A549 (cell line): ENCODE results near the gene HTRA3. TPM values are rescaled to one million over a fixed set of nuclear protein-coding genes. Genes with fewer than 3 reads are reported as not detected.

Experiments used
- ATAC-seq, 2 experiments: fragments of 200-7000 bp in 1 of 2; fragments of >200 bp in 1 of 2; cut with Nextera tagmentation in 1 of 2; cut with Tn5 transposase in 1 of 2; 3 replicates each; pipeline versions ENCODE4 v1.8.0 to v1.9.1; 2018 to 2020; ENCODE audit warnings: mild to moderate bottlenecking in 1 of 2, moderate library complexity in 1 of 2
- CTCF ChIA-PET: fragments of 300-600 bp; sonication (Branson Sonifier 250); formaldehyde crosslinking; extraction: SDS; loops from one replicate; lab custom pipeline; 2021; ENCODE audit warnings: antibody characterized with exemption, inconsistent platforms; lab: Yijun Ruan, JAX
- POLR2A ChIA-PET: fragments of 350-600 bp; formaldehyde crosslinking; extraction: SDS; loops from one replicate; lab custom pipeline; 2021; ENCODE audit warnings: antibody characterized with exemption, inconsistent platforms; lab: Yijun Ruan, JAX
- DNase-seq, 2 experiments: peaks; one replicate each; pipeline versions ENCODE4 v3.0.0 to v3.0.0-alpha.2; 2011 to 2016; ENCODE audit warnings: low read depth in 1 of 2, low spot score in 1 of 2
- FAIRE-seq: peaks from 2 replicates; lab custom pipeline; 2011; peaks lifted over from hg19 to GRCh38; lab: Jason Lieb, UNC
- H3K27ac ChIP-seq, 2 experiments: fragments of >200 bp; sonication (Bioruptor Twin); formaldehyde crosslinking; 3 replicates each; pipeline ENCODE4 v1.5.1; 2016 to 2017
- H3K4me1 ChIP-seq: fragments of >200 bp; sonication (Bioruptor Twin); formaldehyde crosslinking; 3 replicates; pipeline ENCODE4 v1.6.1; 2016
- H3K4me2 ChIP-seq: fragments of >200 bp; sonication (Bioruptor Twin); formaldehyde crosslinking; 3 replicates; pipeline ENCODE4 v1.6.1; 2016
- H3K4me3 ChIP-seq: fragments of >200 bp; sonication (Bioruptor Twin); formaldehyde crosslinking; 3 replicates; pipeline ENCODE4 v1.5.1; 2016
- H3K9me3 ChIP-seq: fragments of >200 bp; sonication (Bioruptor Twin); formaldehyde crosslinking; 3 replicates; pipeline ENCODE4 v1.6.1; 2016
- ATOH8 ChIP-seq: fragments of 250-450 bp; sonication (Bioruptor Pico); IDR thresholded peaks from 2 replicates; pipeline ENCODE4 v1.5.0; 2020; ENCODE audit warnings: low read depth, mild to moderate bottlenecking, moderate library complexity
- BCL3 ChIP-seq: fragments of >200 bp; sonication (Bioruptor Twin); formaldehyde crosslinking; IDR thresholded peaks from 3 replicates; pipeline ENCODE4 v1.6.1; 2016
- BHLHE40 ChIP-seq: IDR thresholded peaks from 2 replicates; pipeline ENCODE4 v1.6.1; 2012; ENCODE audit warnings: low read depth, low read length, inconsistent platforms
- CBX2 ChIP-seq: fragments of 200-600 bp; sonication (generic); IDR thresholded peaks from 2 replicates; pipeline ENCODE4 v1.6.1; 2016; ENCODE audit warnings: low read depth, mild to moderate bottlenecking, borderline replicate concordance
- CEBPB ChIP-seq, 2 experiments: fragments of >200 bp in 1 of 2; sonication (Bioruptor Twin) in 1 of 2; formaldehyde crosslinking in 1 of 2; IDR thresholded peaks; 2 replicates each; pipeline ENCODE4 v1.6.1; 2012 to 2016
- CHD4 ChIP-seq: fragments of 200-600 bp; sonication (generic); IDR thresholded peaks from 2 replicates; pipeline ENCODE4 v1.6.1; 2016; ENCODE audit warnings: antibody characterized with exemption, mild to moderate bottlenecking, borderline replicate concordance
- E2F6 ChIP-seq: IDR thresholded peaks from 2 replicates; pipeline ENCODE4 v1.6.1; 2012; ENCODE audit warnings: low read depth, borderline replicate concordance
- EHF ChIP-seq: fragments of 250-450 bp; sonication (Bioruptor Pico); IDR thresholded peaks from 2 replicates; pipeline ENCODE4 v1.5.0; 2020; ENCODE audit warnings: mild to moderate bottlenecking
- FOSL2 ChIP-seq, 2 experiments: fragments of 450-650 bp in 1 of 2; fragments of >200 bp in 1 of 2; sonication (Bioruptor Twin) in 1 of 2; formaldehyde crosslinking; IDR thresholded peaks; 2 replicates each; pipeline versions ENCODE4 v1.5.0 to v1.6.1; 2016 to 2020; ENCODE audit warnings: mild to moderate bottlenecking in 1 of 2, moderate library complexity in 1 of 2
- HOXA7 ChIP-seq: fragments of 250-450 bp; sonication (Bioruptor Pico); IDR thresholded peaks from 2 replicates; pipeline ENCODE4 v1.5.0; 2020; ENCODE audit warnings: mild to moderate bottlenecking, moderate library complexity
- HOXB13 ChIP-seq: fragments of 250-450 bp; sonication (Bioruptor Pico); IDR thresholded peaks from 2 replicates; pipeline ENCODE4 v1.5.0; 2020; ENCODE audit warnings: low read depth, mild to moderate bottlenecking, moderate library complexity
- JUN ChIP-seq, 2 experiments: fragments of >200 bp; sonication (Bioruptor Twin); formaldehyde crosslinking; IDR thresholded peaks; 2 replicates in 1 of 2; 3 replicates in 1 of 2; pipeline ENCODE4 v1.6.1; 2016 to 2017
- JUNB ChIP-seq: fragments of >200 bp; sonication (Bioruptor Twin); formaldehyde crosslinking; IDR thresholded peaks from 2 replicates; pipeline ENCODE4 v1.6.1; 2016
- MAFK ChIP-seq: fragments of 450-650 bp; IDR thresholded peaks from 2 replicates; pipeline ENCODE4 v1.6.1; 2014; ENCODE audit not compliant: partially characterized antibody
- MAX ChIP-seq: IDR thresholded peaks from 2 replicates; pipeline ENCODE4 v1.6.1; 2012
- MAZ ChIP-seq: fragments of 150-350 bp; IDR thresholded peaks from 2 replicates; pipeline ENCODE4 v1.6.1; 2014; ENCODE audit warnings: antibody characterized with exemption, low read depth, low read length, borderline replicate concordance
- MYC ChIP-seq: IDR thresholded peaks from 2 replicates; pipeline ENCODE4 v1.6.1; 2012; ENCODE audit warnings: mild to moderate bottlenecking, inconsistent platforms, low read length, improper control_type of control experiment, borderline replicate concordance
- NPAS2 ChIP-seq: fragments of 250-450 bp; sonication (Bioruptor Pico); IDR thresholded peaks from 2 replicates; pipeline ENCODE4 v1.8.0; 2022; ENCODE audit warnings: mild to moderate bottlenecking, moderate library complexity, borderline replicate concordance
- RARB ChIP-seq: fragments of 250-450 bp; sonication (Bioruptor Pico); IDR thresholded peaks from 2 replicates; pipeline ENCODE4 v1.8.0; 2021; ENCODE audit warnings: mild to moderate bottlenecking, moderate library complexity
- RCOR1 ChIP-seq: fragments of 150-350 bp; IDR thresholded peaks from 2 replicates; pipeline ENCODE4 v1.6.1; 2014; ENCODE audit warnings: antibody characterized with exemption, low read length, low read depth
- RNF2 ChIP-seq: fragments of 200-600 bp; sonication (generic); IDR thresholded peaks from 2 replicates; pipeline ENCODE4 v1.6.1; 2016; ENCODE audit warnings: low read depth, mild to moderate bottlenecking, antibody characterized with exemption, moderate library complexity, borderline replicate concordance
- USF2 ChIP-seq: fragments of 450-650 bp; IDR thresholded peaks from 2 replicates; pipeline ENCODE4 v1.6.1; 2014; ENCODE audit warnings: antibody characterized with exemption
- WGBS: methylation state at CpG from one replicate; pipeline ENCODE4 v1.1.6; 2017; ENCODE audit errors: missing lambda C conversion rate; 5-methylcytosine and 5-hydroxymethylcytosine counted together
- polyA plus RNA-seq, 4 experiments: library from polyadenylated mRNA; depleted of rRNA in 3 of 4; stranded (reverse); fragments of >200 nt; fragmentation: RNase III in 1 of 4; extraction: RNeasy Plus Mini Kit Qiagen cat#74134 plus additional on column Dnase treatment in 1 of 4; gene quantifications; 2 replicates in 3 of 4; 3 replicates in 1 of 4; pipeline ENCODE4 v1.2.3, GENCODE V29; 2011 to 2017

The HTRA3 gene
- polyA plus RNA-seq, 2 of the 4 experiments (the other 2 are of a cell fraction) = 4.6 to 7.4 TPM

- no peak for TF ChIP-seq HOXA7 (CRISPR knock-in tag)
- no peak for TF ChIP-seq USF2
- no peak for TF ChIP-seq CBX2
- no peak for TF ChIP-seq HOXB13 (CRISPR knock-in tag)
These were observed 4.6 kb downstream of the HTRA3 start (continued) for GRCh38 chr4:8274066-8274652.

GRCh38 chr4:8274765-8275547 lies 5.4 kb downstream of the HTRA3 start:
- DNase-seq (no peak), FAIRE-seq (no peak), ATAC-seq (no peak)
- Histone ChIP-seq H3K9me3 (no peaks in the 10 kb centered on the region), H3K4me2 (no peak overlapping the region), H3K27ac (peak overlapping the region in 1 of 2 experiments; percentile 26; a peak in 1 of 6 replicates), H3K4me1 (peaks cover 33% of the 10 kb centered on the region), H3K4me3 (no peak overlapping the region)
- 89% methylated on average over 6 of the region's 19 CpGs for WGBS
- CTCF ChIA-PET = interaction anchor here (1.0 to 3.0 kb wide), 3 partner anchors 33 to 136 kb away, joined by 3 to 8 read pairs (median 4); no protein-coding TSS in a partner anchor
- peak in 1 of 2 experiments; percentile 28; a peak in 1 of 4 replicates for TF ChIP-seq CEBPB (IDR thresholded peaks at IDR 0.05)
- no peak for TF ChIP-seq RARB (CRISPR knock-in tag)
- POLR2A ChIA-PET = no interaction called here

- no peak overlapping the region for H3K4me3 ChIP-seq
- no peak for DNase-seq
- POLR2A ChIA-PET = no interaction called here
- whole genome bisulfite sequencing = no CpG with 5 or more reads among the region's 4 CpGs
- no peak for FAIRE-seq
- no peak for TF ChIP-seq RNF2
- no peak for TF ChIP-seq E2F6
- no peak for TF ChIP-seq BHLHE40
- no peak for TF ChIP-seq JUN (IDR thresholded peaks at IDR 0.05)
- no peak for TF ChIP-seq NPAS2 (CRISPR knock-in tag)
- no peak for TF ChIP-seq CEBPB (IDR thresholded peaks at IDR 0.05)
- no peak for TF ChIP-seq FOSL2 (IDR thresholded peaks at IDR 0.05)
- TF ChIP-seq FOSL2 (CRISPR knock-in tag; IDR thresholded peaks at IDR 0.05) = no peak
- no peak for TF ChIP-seq ATOH8 (CRISPR knock-in tag)
- TF ChIP-seq BCL3 = no peak
- no peak for TF ChIP-seq CHD4
- TF ChIP-seq RCOR1 = no peak
- no peak for TF ChIP-seq MAX
- no peak for TF ChIP-seq JUNB
- no peak for TF ChIP-seq MAFK
- no peak for TF ChIP-seq MYC
- TF ChIP-seq MAZ = no peak
- no peak for TF ChIP-seq EHF (CRISPR knock-in tag)
- TF ChIP-seq, all 56 proteins: peak for 0
- peaks cover 33% of the 10 kb centered on the region for H3K4me1 ChIP-seq
- peak overlapping the region in 1 of 2 experiments; percentile 26; a peak in 1 of 6 replicates for H3K27ac ChIP-seq
- H3K9me3 ChIP-seq = no peaks in the 10 kb centered on the region
- ATAC-seq = no peak
- CTCF ChIA-PET = interaction anchor here (1.0 to 3.6 kb wide), 5 partner anchors 8 to 135 kb away, joined by 3 to 22 read pairs (median 4); no protein-coding TSS in a partner anchor
- no peak overlapping the region for H3K4me2 ChIP-seq
These were observed 6.0 kb downstream of the HTRA3 start for GRCh38 chr4:8275548-8275910.
